ENCODE data around the gene LMNTD1.

The LMNTD1 gene

DNA sequence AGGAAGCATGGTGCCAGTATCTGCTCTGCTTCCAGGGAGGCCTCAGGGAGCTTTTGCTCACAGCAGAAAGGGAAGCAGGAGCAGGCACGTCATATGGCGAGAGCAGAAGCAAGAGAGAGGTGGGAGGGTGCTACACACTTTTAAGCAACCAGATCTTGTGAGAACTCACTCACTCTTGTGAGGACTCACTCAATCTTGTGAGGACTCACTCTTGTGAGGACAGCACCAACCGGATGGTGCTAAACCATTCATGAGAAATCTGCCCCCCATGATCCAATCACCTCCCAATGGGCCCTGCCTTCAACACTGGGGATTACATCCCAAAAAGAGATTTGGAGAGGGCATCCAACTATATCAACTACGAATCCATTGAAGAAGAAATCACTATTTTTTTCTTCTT lies 34.3 kb upstream of the LMNTD1 start:
- no peak for DNase-seq (ENCODE audit: low read depth)
- TF ChIP-seq, protein P1, sequence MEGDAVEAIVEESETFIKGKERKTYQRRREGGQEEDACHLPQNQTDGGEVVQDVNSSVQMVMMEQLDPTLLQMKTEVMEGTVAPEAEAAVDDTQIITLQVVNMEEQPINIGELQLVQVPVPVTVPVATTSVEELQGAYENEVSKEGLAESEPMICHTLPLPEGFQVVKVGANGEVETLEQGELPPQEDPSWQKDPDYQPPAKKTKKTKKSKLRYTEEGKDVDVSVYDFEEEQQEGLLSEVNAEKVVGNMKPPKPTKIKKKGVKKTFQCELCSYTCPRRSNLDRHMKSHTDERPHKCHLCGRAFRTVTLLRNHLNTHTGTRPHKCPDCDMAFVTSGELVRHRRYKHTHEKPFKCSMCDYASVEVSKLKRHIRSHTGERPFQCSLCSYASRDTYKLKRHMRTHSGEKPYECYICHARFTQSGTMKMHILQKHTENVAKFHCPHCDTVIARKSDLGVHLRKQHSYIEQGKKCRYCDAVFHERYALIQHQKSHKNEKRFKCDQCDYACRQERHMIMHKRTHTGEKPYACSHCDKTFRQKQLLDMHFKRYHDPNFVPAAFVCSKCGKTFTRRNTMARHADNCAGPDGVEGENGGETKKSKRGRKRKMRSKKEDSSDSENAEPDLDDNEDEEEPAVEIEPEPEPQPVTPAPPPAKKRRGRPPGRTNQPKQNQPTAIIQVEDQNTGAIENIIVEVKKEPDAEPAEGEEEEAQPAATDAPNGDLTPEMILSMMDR (IDR thresholded peaks at IDR 0.05; ENCODE audit: low read depth, low read length, missing control alignments) = no peak
- H3K4me3 ChIP-seq (ENCODE audit: low read depth, low read length) = no peak overlapping the region
- in situ Hi-C loops (cut with HindIII; ENCODE audit: low sequenced_read_pairs) = no loop called here

DNA sequence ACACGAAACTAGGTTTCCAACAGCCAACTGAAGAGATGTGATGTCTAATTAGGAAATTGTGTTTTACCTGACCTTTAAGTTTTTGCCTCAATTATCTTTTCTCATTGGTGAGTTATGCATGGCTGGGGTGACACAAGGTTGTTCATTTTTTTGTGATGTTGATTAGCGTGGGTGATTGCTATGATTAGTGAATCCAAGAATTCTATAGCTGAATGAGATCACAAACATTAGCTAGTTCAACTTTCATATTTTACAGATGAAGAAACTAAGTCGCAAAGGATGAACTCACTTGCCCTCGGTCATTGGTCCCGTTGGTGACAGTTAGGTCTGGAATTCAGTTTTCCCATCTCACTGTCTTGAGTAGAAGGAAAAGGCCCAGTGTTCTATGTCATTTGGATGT lies 32.6 kb upstream of the LMNTD1 start:
- in situ Hi-C loops (cut with HindIII; ENCODE audit: low sequenced_read_pairs) = no loop called here
- no peak for DNase-seq (ENCODE audit: low read depth)
- no peak overlapping the region for H3K4me3 ChIP-seq (ENCODE audit: low read depth, low read length)
- TF ChIP-seq, protein P1 (IDR thresholded peaks at IDR 0.05; ENCODE audit: low read depth, low read length, missing control alignments) = no peak

DNA sequence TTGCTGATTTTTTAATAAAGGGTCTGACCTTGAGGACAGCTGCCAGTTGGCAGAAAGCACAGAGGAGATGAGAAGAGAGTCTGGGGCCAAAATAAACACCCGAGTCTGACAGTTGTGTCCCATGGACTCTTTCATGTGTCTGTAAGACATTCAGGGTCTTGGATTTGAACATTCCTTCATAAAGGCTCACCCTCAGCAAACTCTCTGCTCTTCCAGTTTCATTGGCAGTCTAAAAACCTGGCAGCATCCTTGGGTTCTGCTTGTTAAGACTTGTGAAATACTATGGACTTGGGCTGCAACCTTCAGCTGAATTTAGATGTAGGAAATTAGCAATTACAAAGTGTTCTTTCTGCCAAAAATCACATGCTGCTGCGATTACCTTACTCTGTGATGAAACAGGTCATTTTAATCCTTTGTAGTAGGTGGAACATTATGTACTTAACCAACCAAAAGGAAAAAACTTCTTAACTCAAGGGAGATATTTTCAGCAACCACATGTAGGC lies 32.0 kb upstream of the LMNTD1 start:
- DNase-seq (ENCODE audit: low read depth) = peak; percentile 91
- in situ Hi-C loops (cut with HindIII; ENCODE audit: low sequenced_read_pairs) = no loop called here
- H3K4me3 ChIP-seq (ENCODE audit: low read depth, low read length) = no peak overlapping the region
- TF ChIP-seq, protein P1 (IDR thresholded peaks at IDR 0.05; ENCODE audit: low read depth, low read length, missing control alignments) = no peak

DNA sequence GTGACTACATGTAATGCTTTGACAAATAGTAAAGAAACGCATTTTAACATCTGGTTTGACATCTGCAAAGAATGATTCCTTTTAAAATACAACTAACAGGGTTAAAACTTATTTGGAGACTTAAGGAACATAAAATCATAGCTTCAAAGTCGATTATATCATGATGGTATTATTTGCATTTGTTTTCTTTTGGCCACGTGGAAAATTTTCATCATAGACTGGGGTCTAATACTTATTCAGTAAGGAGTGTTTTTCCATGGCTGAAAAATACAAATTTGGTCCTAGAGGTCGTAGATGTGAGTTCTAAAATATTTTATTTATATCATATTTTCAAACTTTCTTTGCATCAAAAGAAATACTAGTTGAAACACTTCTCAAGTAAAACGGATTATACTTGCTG lies 31.5 kb upstream of the LMNTD1 start:
- in situ Hi-C loops (cut with HindIII; ENCODE audit: low sequenced_read_pairs) = no loop called here
- no peak overlapping the region for H3K4me3 ChIP-seq (ENCODE audit: low read depth, low read length)
- TF ChIP-seq, protein P1 (IDR thresholded peaks at IDR 0.05; ENCODE audit: low read depth, low read length, missing control alignments) = no peak
- no peak for DNase-seq (ENCODE audit: low read depth)

DNA sequence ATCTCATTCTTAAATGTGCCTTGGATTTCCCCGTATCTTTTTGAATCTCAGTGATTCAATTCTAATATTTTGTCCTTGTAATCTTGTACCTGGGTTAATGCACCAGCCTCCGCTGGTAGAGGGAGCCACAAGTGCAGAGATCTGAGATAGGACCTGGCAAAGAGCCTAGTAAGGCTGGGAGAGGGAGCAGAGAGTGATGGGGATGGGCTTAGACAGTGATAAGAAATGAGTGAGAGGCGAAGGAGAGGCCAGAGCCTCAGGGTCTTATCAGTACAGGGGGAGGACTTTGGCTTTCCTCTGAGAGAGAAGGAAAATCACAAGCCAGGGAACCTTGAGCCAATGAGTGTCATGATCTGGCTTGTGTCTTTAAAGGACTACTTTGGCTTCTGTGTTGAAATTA lies 30.5 kb upstream of the LMNTD1 start:
- no peak for DNase-seq (ENCODE audit: low read depth)
- H3K4me3 ChIP-seq (ENCODE audit: low read depth, low read length) = no peak overlapping the region
- in situ Hi-C loops (cut with HindIII; ENCODE audit: low sequenced_read_pairs) = no loop called here
- TF ChIP-seq, protein P1 (IDR thresholded peaks at IDR 0.05; ENCODE audit: low read depth, low read length, missing control alignments) = peak; percentile 11

DNA sequence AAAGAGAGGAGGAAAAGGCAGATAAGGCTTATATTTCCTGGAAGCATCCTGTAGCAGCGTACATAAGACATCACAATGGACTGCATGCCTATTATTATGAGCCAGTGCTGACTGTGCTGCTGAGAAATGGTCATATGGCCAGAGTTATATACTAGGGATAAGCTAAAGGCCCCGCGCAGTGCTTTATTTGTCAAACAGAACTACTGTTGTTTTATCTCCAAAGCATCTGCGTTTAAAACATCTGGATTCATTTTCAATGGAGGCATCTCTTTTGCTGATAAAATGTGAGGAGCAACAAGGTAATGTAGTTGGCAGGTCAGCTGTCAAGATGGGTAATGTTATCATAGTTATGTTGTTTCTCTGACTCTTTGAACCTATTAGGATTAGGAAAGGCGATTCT lies 28.0 kb upstream of the LMNTD1 start:
- no peak for DNase-seq (ENCODE audit: low read depth)
- no peak overlapping the region for H3K4me3 ChIP-seq (ENCODE audit: low read depth, low read length)
- TF ChIP-seq, protein P1 (IDR thresholded peaks at IDR 0.05; ENCODE audit: low read depth, low read length, missing control alignments) = no peak
- in situ Hi-C loops (cut with HindIII; ENCODE audit: low sequenced_read_pairs) = no loop called here

All from astrocyte of the cerebellum (primary cell).